Adrenal gland (tissue), 12 donors: Measurements from ENCODE around the gene KLK8. TPM values are rescaled to one million over a fixed set of nuclear protein-coding genes. Genes with fewer than 3 reads are reported as not detected.
"Not testable (repeated sequence)": the region's sequence is repeated elsewhere in the genome, so short reads cannot be mapped to it uniquely, and the experiment has no call there.

Experiments used
- DNase-seq, 7 donors: peaks; one replicate each; pipeline ENCODE4 v3.0.0-alpha.2; 2019 to 2020
- H3K27ac ChIP-seq, 5 donors: fragments of 200-600 bp; sonication (generic) in 4 of 5; 1 replicate in 3 of 5; 2 replicates in 2 of 5; pipeline versions ENCODE4 v1.5.1 to v1.8.0; 2016 to 2020; ENCODE audit warnings: mild to moderate bottlenecking in 1 of 5
- H3K27me3 ChIP-seq: fragments of 200-600 bp; 2 replicates; pipeline ENCODE4 v1.8.0; 2021
- H3K36me3 ChIP-seq, 2 donors: fragments of 200-600 bp; replicated peaks in 1 of 2; 1 replicate in 1 of 2; 2 replicates in 1 of 2; pipeline versions ENCODE4 v1.5.1 to v1.8.0; 2018 to 2022
- H3K4me1 ChIP-seq, 2 donors: fragments of 200-600 bp; replicated peaks in 1 of 2; 1 replicate in 1 of 2; 2 replicates in 1 of 2; pipeline versions ENCODE4 v1.5.1 to v1.8.0; 2018 to 2021
- H3K4me3 ChIP-seq, 4 donors: fragments of 200-600 bp; sonication (generic) in 3 of 4; one replicate each; pipeline ENCODE4 v1.5.1; 2016 to 2018
- H3K9me3 ChIP-seq, 3 donors: fragments of 200-600 bp; sonication (generic) in 1 of 3; replicated peaks in 1 of 3; 1 replicate in 2 of 3; 2 replicates in 1 of 3; pipeline versions ENCODE4 v1.5.1 to v1.8.0; 2016 to 2021
- CTCF ChIP-seq, 6 experiments: fragments of 450-650 bp in 4 of 6; fragments of 200-600 bp in 2 of 6; sonication (generic) in 1 of 6; IDR thresholded peaks; 1 replicate in 5 of 6; 2 replicates in 1 of 6; pipeline versions ENCODE4 v1.5.1 to v1.8.0; 2016 to 2021; ENCODE audit warnings: antibody characterized with exemption in 6 of 6, mild to moderate bottlenecking in 2 of 6, moderate library complexity in 1 of 6
- POLR2A ChIP-seq, 2 donors: fragments of 450-650 bp; IDR thresholded peaks; one replicate each; pipeline ENCODE4 v1.6.1; 2017; ENCODE audit warnings: antibody characterized with exemption in 2 of 2, mild to moderate bottlenecking in 2 of 2, moderate library complexity in 1 of 2
- WGBS, 4 donors: extraction: QIAGEN DNeasy Blood & Tissue Kit in 2 of 4; methylation state at CpG; one replicate each; pipeline versions ENCODE4 v1.1.5 to v1.1.7; 2013 to 2017; 5-methylcytosine and 5-hydroxymethylcytosine counted together
- intact Hi-C, 2 donors: fragments of 100-400 bp; cut with DNase I; formaldehyde crosslinking; loops; one replicate each; pipeline versions ENCODE4 v1.14.1 to v1.15.0; 2022 to 2023
- polyA plus RNA-seq, 3 donors: library from polyadenylated mRNA; stranded (reverse); fragments of 200-250 nt in 2 of 3; fragments of 350-450 nt in 1 of 3; fragmentation: Illumina TruSeq in 1 of 3; extraction: RNeasy Lipid Tissue Mini Kit (QIAGEN cat#74804) in 1 of 3; gene quantifications; one replicate each; pipeline ENCODE4 v1.2.3, GENCODE V29; 2013 to 2014
- total RNA-seq, 9 donors: library from RNA; depleted of rRNA in 4 of 9; stranded (reverse); fragments of >200 nt in 4 of 9; fragments of 120-200 nt in 1 of 9; fragmentation: NEBNext Ultra II Directional in 1 of 9; extraction: Animal tissue kit (Norgen Biotek cat#: 25700) in 1 of 9; gene quantifications; one replicate each; pipeline versions ENCODE4 v1.1.0 to v1.2.4, GENCODE V29; 2013 to 2023
- donor health status: healthy with polysubstance abuse.
- donor health status: Bipolar disorder and iron deficiency.
- donor health status: DM: yes; HTN: yes; CAD: no.
- donor health status: DM: no; HTN: no; CAD: no.
- donor health status: DM: no; HTN: no; CAD: no.
- donor health status: DM: yes; HTN: yes; CAD: no.

KLK8 gene
- total and polyA plus RNA-seq, 12 donors, result 0.34 to 0.80 (median 0.39) TPM; not detected in 9

GRCh38 chr19:50975766-50976165, 25.6 kb downstream of the KLK8 start:
- Histone ChIP-seq H3K4me3 (no peak overlapping the region), H3K9me3 (no peaks in the 10 kb centered on the region), H3K36me3 (no peaks in the 10 kb centered on the region), H3K27me3 (peaks cover 8% of the 10 kb centered on the region), H3K4me1 (no peaks in the 10 kb centered on the region), H3K27ac (no peak overlapping the region)
- 16 to 29% (median 28%) methylated on average over 6 to 8 of the region's 8 CpGs for WGBS, 4 donors
- DNase-seq, result no peak
- no peak for TF ChIP-seq POLR2A (IDR thresholded peaks at IDR 0.05)
- TF ChIP-seq CTCF (IDR thresholded peaks at IDR 0.05), result no peak
- intact Hi-C loops, result no loop called here

- 17 to 56% (median 51%) methylated on average over 1 to 8 of the region's 9 CpGs for WGBS, 4 donors
- H3K4me3 ChIP-seq, result no peak overlapping the region
- H3K36me3 ChIP-seq, result no peaks in the 10 kb centered on the region
- H3K9me3 ChIP-seq, result no peaks in the 10 kb centered on the region
- no peak for DNase-seq
- peaks cover 8% of the 10 kb centered on the region for H3K27me3 ChIP-seq
- intact Hi-C loops, result no loop called here
- no peak overlapping the region for H3K27ac ChIP-seq
- H3K4me1 ChIP-seq, result no peaks in the 10 kb centered on the region
- TF ChIP-seq POLR2A (IDR thresholded peaks at IDR 0.05) (no peak), CTCF (IDR thresholded peaks at IDR 0.05) (no peak)
These were observed 26.5 kb downstream of the KLK8 start for GRCh38 chr19:50974702-50975556.

- 73 to 80% (median 75%) methylated on average over 9 of the region's 9 CpGs for WGBS, 4 donors
- no peak overlapping the region for H3K27ac ChIP-seq
- no peak for DNase-seq
- H3K27me3 ChIP-seq, result peaks cover 14% of the 10 kb centered on the region
- intact Hi-C loops, result no loop called here
- H3K9me3 ChIP-seq, result no peaks in the 10 kb centered on the region
- no peaks in the 10 kb centered on the region for H3K36me3 ChIP-seq
- H3K4me3 ChIP-seq, result no peak overlapping the region
- no peak for TF ChIP-seq CTCF (IDR thresholded peaks at IDR 0.05)
- no peak for TF ChIP-seq POLR2A (IDR thresholded peaks at IDR 0.05)
- H3K4me1 ChIP-seq, result no peaks in the 10 kb centered on the region
These were observed 28.5 kb downstream of the KLK8 start for GRCh38 chr19:50972795-50973376.

GRCh38 chr19:50969810-50970209, 31.6 kb downstream of the KLK8 start:
- H3K4me3 ChIP-seq, H3K4me1 ChIP-seq, intact Hi-C loops, H3K27me3 ChIP-seq, H3K36me3 ChIP-seq, H3K27ac ChIP-seq, DNase-seq, H3K9me3 ChIP-seq: not testable (repeated sequence)
- 72 to 83% (median 79%) methylated on average over 3 of the region's 3 CpGs for WGBS, 4 donors
